AG10803 (cell line): Measurements from ENCODE around the gene CDC25B.

Experiments used
- DNase-seq: peaks from one replicate; pipeline ENCODE4 v3.0.0; 2010; ENCODE audit warnings: low read depth
- H3K4me3 ChIP-seq: 2 replicates; pipeline ENCODE4 v1.5.1; 2011; ENCODE audit warnings: mild to moderate bottlenecking, low read length, control low read depth
- CTCF ChIP-seq: conservative IDR thresholded peaks from 2 replicates; pipeline ENCODE4 v1.5.1; 2011; ENCODE audit warnings: mild to moderate bottlenecking, low read length, control low read depth, inconsistent platforms

The CDC25B gene

GRCh38 chr20:3796477-3797225, 541 bp downstream of the CDC25B start:
- no peak for DNase-seq
- H3K4me3 ChIP-seq: peak overlapping the region; percentile 85
- TF ChIP-seq CTCF: no peak

GRCh38 chr20:3797226-3797545, 1.1 kb downstream of the CDC25B start:
- no peak for TF ChIP-seq CTCF
- no peak for DNase-seq
- peak overlapping the region; percentile 85 for H3K4me3 ChIP-seq

GRCh38 chr20:3797592-3798372, 1.7 kb downstream of the CDC25B start:
- TF ChIP-seq CTCF: no peak
- no peak for DNase-seq
- peak overlapping the region; percentile 85 for H3K4me3 ChIP-seq

GRCh38 chr20:3798373-3798768, 2.3 kb downstream of the CDC25B start:
- TF ChIP-seq CTCF: no peak
- H3K4me3 ChIP-seq: peak overlapping the region; percentile 85
- no peak for DNase-seq

GRCh38 chr20:3798908-3799248, 2.8 kb downstream of the CDC25B start:
- H3K4me3 ChIP-seq: no peak overlapping the region; the same call in 1 of the 2 replicates
- no peak for DNase-seq
- no peak for TF ChIP-seq CTCF

GRCh38 chr20:3800256-3800877, 4.3 kb downstream of the CDC25B start:
- no peak for DNase-seq
- no peak for TF ChIP-seq CTCF
- H3K4me3 ChIP-seq: no peak overlapping the region
